GM10266 (cell line): ENCODE results near the gene RHOC.

ENCODE experiments used
- DNase-seq: peaks from one replicate; pipeline ENCODE4 v3.0.0; 2012; ENCODE audit errors: extremely low spot score
- CTCF ChIP-seq: IDR thresholded peaks from 2 replicates; pipeline ENCODE4 v1.5.1; 2012; ENCODE audit warnings: mild to moderate bottlenecking, low read depth; ENCODE audit not compliant: control insufficient read depth, insufficient read depth; ENCODE audit errors: missing control alignments

The RHOC gene

GRCh38 chr1:112711041-112711440, 4.1 kb upstream of the RHOC start:
- no peak for TF ChIP-seq CTCF
- no peak for DNase-seq

GRCh38 chr1:112710586-112710985, 3.7 kb upstream of the RHOC start:
- no peak for TF ChIP-seq CTCF
- DNase-seq, result no peak

- no peak for TF ChIP-seq CTCF
- no peak for DNase-seq
Observed at GRCh38 chr1:112710159-112710558, 3.2 kb upstream of the RHOC start.

GRCh38 chr1:112708489-112708888, 1.6 kb upstream of the RHOC start:
- no peak for TF ChIP-seq CTCF
- DNase-seq, result no peak

GRCh38 chr1:112708002-112708448, 1.1 kb upstream of the RHOC start:
- DNase-seq, result no peak
- no peak for TF ChIP-seq CTCF

GRCh38 chr1:112707221-112708001, 484 bp upstream of the RHOC start:
- peak; percentile 88 for DNase-seq
- TF ChIP-seq CTCF, result peak; percentile 96

GRCh38 chr1:112704934-112705627, 1.8 kb downstream of the RHOC start:
- no peak for TF ChIP-seq CTCF
- peak; percentile 93 for DNase-seq
